NOMO-1 (cell line): Measurements from ENCODE around the gene RNLS.
"Not testable (repeated sequence)": the region's sequence is repeated elsewhere in the genome, so short reads cannot be mapped to it uniquely, and the experiment has no call there.

ENCODE experiments used
- DNase-seq, 2 experiments: peaks; one replicate each; lab custom pipeline; 2025; ENCODE audit not compliant: unreplicated experiment in 2 of 2; lab: John Stamatoyannopoulos, UW

The RNLS gene

GRCh38 chr10:88315755-88316154 lies 267.4 kb downstream of the RNLS start:
- DNase-seq, result peak; percentile 13 to 79

GRCh38 chr10:88314362-88314761 lies 268.8 kb downstream of the RNLS start:
- no peak for DNase-seq

GRCh38 chr10:88313878-88314277 lies 269.2 kb downstream of the RNLS start:
- no peak for DNase-seq

- DNase-seq, result no peak
Observed at GRCh38 chr10:88312855-88313254, 270.3 kb downstream of the RNLS start.

GRCh38 chr10:88311264-88311663 lies 271.9 kb downstream of the RNLS start:
- DNase-seq, result no peak

- DNase-seq, result no peak
Observed at GRCh38 chr10:88309365-88309764, 273.8 kb downstream of the RNLS start.

- DNase-seq, result not testable (repeated sequence)
Observed at GRCh38 chr10:88308361-88308760, 274.8 kb downstream of the RNLS start.

- DNase-seq, result no peak
Observed at GRCh38 chr10:88299787-88300186, 283.3 kb downstream of the RNLS start.

GRCh38 chr10:88297103-88297502 lies 286.0 kb downstream of the RNLS start:
- no peak for DNase-seq

- DNase-seq, result no peak
Observed at GRCh38 chr10:88293651-88294230, 289.4 kb downstream of the RNLS start.

- no peak for DNase-seq
Observed at GRCh38 chr10:88293073-88293472, 290.0 kb downstream of the RNLS start.

- peak; percentile 17 to 57 for DNase-seq
Observed at GRCh38 chr10:88292185-88292514, 291.0 kb downstream of the RNLS start.

GRCh38 chr10:88291289-88292184 lies 291.6 kb downstream of the RNLS start:
- no peak for DNase-seq

- no peak for DNase-seq
Observed at GRCh38 chr10:88289342-88289741, 293.8 kb downstream of the RNLS start.

GRCh38 chr10:88288320-88289059 lies 294.6 kb downstream of the RNLS start:
- no peak for DNase-seq

GRCh38 chr10:88286030-88286429 lies 297.1 kb downstream of the RNLS start:
- DNase-seq, result no peak

GRCh38 chr10:88281592-88282347 lies 301.3 kb downstream of the RNLS start:
- peak; percentile 10 to 72 for DNase-seq

- no peak for DNase-seq
Observed at GRCh38 chr10:88280518-88280917, 302.6 kb downstream of the RNLS start.

GRCh38 chr10:88278912-88279311 lies 304.2 kb downstream of the RNLS start:
- DNase-seq, result no peak

- DNase-seq, result not testable (repeated sequence)
Observed at GRCh38 chr10:88276945-88277344, 306.2 kb downstream of the RNLS start.

- no peak for DNase-seq
Observed at GRCh38 chr10:88274286-88274685, 308.8 kb downstream of the RNLS start.
